IMR-90 (cell line): ENCODE data around the gene ANKEF1.
"Not testable (repeated sequence)": the region's sequence is repeated elsewhere in the genome, so short reads cannot be mapped to it uniquely, and the experiment has no call there.

Source experiments
- CHD1 ChIP-seq: IDR thresholded peaks from 2 replicates; pipeline ENCODE4 v1.6.1; 2012; ENCODE audit warnings: low read depth, low read length, improper control_type of control experiment
- CTCF ChIP-seq: conservative IDR thresholded peaks from 2 replicates; pipeline ENCODE4 v1.5.1; 2012; ENCODE audit warnings: mild to moderate bottlenecking, low read depth, low read length, improper control_type of control experiment
- POLR2A ChIP-seq: IDR thresholded peaks from 2 replicates; pipeline ENCODE4 v1.6.1; 2012; ENCODE audit warnings: mild to moderate bottlenecking, low read depth, low read length
- RFX5 ChIP-seq: IDR thresholded peaks from 2 replicates; pipeline ENCODE4 v1.8.0; 2012; ENCODE audit warnings: low read depth, mild to moderate bottlenecking, low read length, moderate library complexity
- USF2 ChIP-seq: fragments of 150-350 bp; IDR thresholded peaks from 2 replicates; pipeline ENCODE4 v1.6.1; 2017; ENCODE audit warnings: mild to moderate bottlenecking, antibody characterized with exemption, low read length, low read depth

- not testable (repeated sequence) for TF ChIP-seq CTCF, USF2, CHD1, POLR2A, RFX5
Measured at GRCh38 chr20:10031451-10032215, 3.2 kb upstream of the ANKEF1 start.
